ENCODE results near the gene GNG13.

GRCh38 chr16:783404-784161, 17.0 kb downstream of the GNG13 start:
- no peak for TF ChIP-seq CTCF (IDR thresholded peaks at IDR 0.05)
- no peak for TF ChIP-seq POLR2AphosphoS5 (IDR thresholded peaks at IDR 0.05)

All from suprapubic skin (tissue), 3 donors.